NCI-H82 treated with DMSO at 0.1 percent for 48 hours (cell line): ENCODE results near the gene POMT2.

Source experiments
- DNase-seq: peaks from one replicate; lab custom pipeline; 2025; ENCODE audit not compliant: unreplicated experiment; lab: John Stamatoyannopoulos, UW

Gene POMT2

DNA sequence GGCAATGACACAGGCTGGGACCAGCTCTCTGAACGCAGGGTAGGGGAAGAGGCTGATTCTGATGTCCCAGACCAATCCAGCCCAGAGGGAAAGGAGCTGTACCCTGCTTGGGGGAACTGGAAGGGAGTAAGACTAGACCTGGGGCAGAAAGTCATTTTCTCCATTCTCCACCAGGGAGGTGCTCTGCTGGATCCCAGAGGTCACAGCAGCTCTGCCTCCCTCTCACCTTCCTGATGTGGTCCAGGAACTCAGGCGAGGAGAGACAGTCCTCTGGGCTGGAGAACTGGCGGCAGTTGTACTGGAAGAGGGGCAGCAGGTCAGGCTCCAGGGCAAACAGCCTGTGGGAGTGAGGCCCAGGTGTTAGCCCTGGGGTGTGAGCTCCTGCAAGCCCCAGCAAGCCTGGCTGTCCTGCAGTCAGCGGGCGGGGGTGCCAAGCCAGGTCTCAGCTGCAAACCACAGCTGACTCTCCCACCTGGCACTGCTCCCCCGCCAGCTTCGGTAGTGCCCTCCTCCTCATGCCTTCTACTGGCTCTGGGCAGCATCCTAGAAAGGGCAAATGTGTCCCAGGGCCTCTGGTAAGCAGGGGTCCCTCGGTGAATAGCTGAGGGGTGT lies 51.6 kb downstream of the POMT2 start:
- no peak for DNase-seq

DNA sequence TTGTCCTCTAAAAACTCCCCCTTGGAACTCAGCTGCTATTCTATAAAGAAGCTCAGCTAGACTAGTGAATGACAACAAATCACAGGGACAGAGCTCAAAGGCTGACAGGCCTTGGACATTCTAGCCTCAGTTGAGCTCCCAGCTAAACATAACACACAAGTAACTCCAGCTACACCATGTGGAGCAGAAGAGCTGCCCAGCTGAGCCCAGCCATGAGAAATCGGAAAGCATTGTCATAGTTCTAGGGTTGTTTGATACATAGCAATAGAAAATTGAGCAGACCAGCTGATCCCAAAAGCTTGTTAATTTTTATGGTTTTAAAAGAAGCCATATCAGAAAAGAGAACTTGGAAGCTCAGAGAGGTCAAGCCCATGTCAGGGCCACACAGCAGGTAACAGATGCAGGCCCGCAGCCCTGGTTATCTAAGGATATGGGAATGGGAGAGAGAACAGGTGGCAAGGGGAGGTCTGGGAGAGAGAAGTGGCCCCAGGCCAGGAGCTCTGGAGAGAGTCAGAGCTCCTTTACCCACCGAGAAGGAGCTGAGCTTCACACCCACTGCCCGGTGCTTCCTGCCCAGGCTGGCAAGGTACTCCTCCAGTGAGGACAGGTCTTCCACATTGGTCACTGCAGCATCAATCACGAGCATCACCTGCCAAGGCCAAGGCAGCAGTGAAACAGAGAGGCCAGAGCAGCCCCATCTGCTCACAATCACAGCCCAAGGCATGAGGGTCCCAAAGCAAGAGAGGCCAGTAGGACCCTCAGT lies 52.6 kb downstream of the POMT2 start:
- no peak for DNase-seq

DNA sequence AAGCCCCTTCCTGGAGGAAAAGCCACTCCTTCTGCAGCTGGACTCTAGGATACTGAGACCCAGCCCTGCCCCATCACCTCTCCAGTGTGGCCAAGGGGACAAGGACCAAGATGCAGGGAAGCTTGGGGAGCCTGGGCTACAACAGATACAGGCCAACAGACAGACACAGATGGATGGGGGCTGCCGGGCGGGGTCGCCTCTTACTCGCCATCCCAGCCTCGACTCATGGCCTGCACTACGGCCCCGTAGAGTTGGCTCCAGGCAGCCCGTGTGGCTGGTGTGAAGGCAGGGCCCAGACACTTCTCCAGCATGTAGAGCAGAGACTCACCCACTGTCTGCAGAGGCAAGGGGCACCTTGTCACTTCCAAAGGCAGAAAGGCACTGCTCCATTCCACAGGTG lies 54.3 kb downstream of the POMT2 start:
- DNase-seq: no peak

DNA sequence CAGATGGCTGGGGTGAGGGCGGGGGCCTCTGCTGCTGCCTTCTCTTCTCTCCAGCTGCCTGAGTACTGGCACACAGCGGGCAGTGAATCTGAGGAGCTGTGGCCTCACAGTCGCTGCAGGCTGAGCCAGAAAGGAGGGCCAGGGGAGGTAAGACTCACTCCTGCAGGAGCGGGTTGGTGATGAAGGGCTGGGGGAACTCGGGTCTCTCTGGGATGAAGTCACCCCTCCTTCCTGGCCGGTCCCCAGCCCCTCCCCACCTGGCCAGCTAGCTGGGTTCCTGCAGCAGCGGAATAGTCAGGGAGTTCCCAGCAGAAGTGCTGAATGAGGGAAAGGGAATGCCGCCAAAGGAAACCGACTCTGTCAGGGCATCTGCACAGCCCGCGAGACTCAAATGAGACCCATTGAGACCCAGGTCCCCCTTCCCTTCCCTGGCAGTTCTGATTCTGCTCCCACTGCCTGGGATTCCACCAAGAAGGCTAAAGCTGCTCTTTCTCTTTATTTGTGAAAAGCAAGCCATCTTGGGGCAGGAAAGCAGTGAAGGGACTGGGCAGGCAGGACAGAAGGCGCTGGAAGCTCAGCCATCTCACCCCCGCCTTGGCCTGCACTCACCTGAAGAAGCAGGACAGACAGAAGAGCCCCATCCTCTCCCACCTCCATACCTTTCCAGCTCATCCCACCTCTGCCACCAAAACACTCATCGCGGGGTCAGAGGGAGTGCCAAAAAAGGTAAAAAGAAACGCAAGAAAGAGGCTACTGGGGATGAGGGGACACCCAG lies 54.9 kb downstream of the POMT2 start:
- DNase-seq: no peak

DNA sequence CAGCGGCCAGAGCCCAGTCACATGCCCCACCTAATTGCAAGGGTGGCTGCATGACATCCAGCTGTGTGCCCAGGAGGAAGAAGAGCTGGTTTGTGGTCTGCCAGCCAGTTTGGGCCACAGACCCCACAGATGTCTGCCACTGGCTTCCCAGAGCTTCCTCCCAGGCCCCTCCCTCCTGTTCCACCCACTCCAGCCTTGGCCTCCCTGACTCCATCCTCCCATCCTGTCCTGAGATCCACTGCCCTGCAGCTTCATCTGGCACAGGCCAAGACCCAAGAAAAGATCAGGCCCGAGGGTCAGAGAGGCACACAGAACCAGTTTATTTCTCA lies 55.5 kb downstream of the POMT2 start:
- DNase-seq: no peak

DNA sequence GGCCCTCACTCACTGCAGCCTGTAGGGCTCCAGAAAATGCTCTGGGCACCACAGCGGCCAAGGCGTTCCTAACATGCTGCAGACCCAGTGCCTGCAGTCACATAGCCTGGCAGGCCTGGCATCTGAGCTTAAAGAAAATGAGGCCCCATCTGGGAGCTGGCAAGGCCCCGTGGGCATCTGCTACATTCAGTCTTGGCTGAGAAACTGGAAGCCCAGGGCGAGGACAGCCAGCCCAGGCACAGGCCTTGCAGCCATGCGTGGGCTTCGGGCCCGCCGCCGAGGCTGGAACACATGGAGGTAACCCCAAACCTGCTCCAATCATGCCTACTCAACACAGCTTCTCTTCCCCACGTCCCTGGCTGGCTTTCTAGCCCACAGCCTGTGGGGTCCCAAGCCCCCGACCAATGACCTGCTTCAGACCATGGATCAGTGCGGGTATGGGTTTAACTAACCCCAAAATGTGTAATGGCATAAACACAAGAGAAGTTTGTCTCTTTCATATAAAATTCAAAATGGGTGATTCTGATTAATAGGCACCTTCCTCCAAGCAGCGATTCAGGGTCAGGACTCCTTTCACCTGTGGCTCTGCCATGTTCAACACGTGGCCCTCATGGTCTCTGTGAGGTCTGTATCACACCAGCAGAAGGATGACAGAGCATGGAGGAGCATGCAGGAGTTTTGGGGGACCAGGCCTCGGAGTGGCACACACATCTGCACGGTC lies 56.1 kb downstream of the POMT2 start:
- no peak for DNase-seq

DNA sequence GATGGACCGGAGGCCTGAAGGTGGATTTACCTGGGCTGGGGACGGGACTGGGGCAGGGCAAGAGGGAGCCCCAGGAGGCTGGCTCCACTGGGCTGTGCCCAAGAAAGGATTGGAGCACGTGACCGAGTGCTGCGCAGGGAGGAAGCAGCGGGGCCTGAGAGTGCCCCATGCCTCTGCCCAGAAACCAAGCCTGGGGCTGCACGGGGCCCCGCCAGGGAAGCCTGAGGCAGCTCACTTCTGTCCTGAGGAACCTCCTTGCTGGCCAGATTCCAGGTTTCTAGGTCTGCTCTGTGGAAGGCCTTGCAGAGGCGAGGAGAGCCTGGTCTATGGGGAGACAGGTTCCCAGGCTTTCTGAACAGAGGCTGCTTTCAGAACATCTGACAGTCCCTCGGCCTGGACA lies 60.1 kb downstream of the POMT2 start:
- no peak for DNase-seq

DNA sequence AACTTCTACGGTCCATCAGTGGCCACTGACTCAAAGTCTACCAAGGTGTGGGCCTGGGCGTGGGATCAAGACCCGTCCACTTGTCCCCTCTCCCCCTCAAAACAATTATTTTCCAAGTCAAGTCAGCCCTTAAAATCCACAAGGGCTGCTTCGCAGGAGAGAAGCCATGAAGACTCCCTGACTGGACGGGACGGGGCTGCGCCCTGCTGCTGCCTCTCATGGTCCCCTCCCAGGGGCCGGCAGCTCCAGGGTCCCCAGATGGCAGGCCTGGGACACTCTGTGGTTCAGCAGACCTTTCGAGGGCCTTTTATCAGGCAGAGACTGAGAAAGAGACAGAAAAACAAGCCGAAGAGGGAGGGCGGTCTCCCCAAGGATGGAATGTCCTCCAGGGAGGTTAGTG lies 60.5 kb downstream of the POMT2 start:
- DNase-seq: no peak

DNA sequence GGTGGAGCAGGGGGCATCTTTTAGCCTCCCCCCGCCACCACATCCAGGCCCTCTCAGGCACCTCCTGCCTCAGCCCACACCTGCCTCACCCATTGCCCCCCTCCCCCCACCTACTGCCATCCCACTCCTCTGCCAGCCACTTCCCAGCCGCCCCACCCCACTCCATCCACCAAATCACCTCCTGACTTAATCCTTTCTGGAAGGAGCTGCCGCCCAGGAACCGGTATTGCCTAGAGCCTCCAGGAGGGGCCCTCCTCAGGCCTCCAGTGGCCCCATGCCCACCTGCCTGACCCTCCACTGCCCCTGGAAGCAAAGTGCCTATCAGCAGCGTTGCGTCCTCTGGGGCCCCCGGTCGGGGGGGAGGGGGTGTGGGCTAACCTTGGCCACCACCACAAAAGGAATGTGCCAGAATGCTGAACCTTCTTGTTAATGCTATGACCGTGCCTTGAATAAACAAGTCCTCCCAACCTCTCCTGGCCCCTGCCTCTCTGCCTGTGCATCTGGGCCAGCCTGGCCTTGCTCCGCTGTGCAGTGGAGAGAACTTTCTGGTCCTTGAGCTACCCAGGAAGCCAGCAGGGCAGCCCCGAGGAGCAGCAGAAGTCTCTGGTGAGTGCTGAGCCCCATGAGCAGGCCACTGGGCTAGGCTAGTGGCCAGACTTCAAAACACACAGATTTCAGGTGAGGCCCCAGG lies 61.5 kb downstream of the POMT2 start:
- DNase-seq: no peak

DNA sequence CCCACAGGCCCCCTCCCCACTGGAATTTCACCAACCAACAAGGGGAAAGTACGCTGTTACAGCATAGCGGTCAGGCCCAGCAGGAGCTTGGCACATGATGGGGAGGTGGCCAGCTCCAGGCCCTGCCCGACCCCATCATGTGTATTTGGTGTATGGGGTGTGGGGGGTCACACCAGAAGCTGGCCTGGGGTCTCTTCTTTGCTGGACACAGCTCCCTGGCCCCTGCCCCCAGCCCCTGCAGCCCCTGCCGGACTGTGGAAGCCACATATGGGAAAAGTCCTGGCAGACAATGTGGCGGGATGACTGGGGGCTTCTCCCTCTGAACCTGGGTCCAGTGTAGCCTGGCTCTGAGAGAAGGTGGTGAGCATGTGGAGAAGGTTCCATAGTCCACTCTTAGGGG lies 62.1 kb downstream of the POMT2 start:
- DNase-seq: no peak

DNA sequence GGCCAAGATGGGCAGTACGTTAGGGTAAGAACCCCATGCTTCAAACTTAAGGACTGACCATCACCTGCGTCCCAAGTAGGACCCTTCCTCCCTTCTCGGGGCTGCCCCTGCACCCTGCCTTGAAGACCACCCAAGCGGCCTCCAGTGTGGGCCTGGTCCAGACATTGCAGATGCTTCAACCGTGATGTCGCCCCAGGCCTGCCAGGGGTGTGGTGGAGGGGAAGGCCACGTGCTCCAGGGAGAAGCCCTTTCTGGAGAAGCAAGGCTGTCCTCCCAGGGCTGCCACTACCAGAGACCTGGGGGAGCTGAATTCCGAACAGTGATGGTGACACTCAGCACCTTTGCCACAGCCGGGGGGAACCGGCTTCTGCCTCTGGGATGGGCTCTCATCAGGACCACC lies 63.0 kb downstream of the POMT2 start:
- DNase-seq: no peak

DNA sequence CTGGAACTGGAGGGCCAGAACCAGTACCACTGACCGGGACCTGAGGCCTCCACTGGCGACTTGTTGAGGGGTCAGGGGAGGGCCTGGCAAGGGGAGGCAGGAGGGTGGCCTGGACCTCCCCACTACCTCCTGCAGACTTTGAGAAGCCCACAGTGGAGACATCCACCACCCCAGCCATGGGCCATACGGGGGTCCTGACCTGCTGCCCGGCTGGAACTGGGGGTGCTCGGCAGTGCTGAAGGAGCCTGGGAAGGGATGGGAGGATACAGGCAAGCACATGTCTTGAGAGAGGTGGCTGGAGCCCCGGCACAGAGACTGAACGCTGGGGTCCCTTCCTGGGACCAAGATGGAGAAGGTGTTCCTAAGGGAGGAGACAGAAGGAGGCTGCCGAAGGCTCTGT lies 64.0 kb downstream of the POMT2 start:
- no peak for DNase-seq

DNA sequence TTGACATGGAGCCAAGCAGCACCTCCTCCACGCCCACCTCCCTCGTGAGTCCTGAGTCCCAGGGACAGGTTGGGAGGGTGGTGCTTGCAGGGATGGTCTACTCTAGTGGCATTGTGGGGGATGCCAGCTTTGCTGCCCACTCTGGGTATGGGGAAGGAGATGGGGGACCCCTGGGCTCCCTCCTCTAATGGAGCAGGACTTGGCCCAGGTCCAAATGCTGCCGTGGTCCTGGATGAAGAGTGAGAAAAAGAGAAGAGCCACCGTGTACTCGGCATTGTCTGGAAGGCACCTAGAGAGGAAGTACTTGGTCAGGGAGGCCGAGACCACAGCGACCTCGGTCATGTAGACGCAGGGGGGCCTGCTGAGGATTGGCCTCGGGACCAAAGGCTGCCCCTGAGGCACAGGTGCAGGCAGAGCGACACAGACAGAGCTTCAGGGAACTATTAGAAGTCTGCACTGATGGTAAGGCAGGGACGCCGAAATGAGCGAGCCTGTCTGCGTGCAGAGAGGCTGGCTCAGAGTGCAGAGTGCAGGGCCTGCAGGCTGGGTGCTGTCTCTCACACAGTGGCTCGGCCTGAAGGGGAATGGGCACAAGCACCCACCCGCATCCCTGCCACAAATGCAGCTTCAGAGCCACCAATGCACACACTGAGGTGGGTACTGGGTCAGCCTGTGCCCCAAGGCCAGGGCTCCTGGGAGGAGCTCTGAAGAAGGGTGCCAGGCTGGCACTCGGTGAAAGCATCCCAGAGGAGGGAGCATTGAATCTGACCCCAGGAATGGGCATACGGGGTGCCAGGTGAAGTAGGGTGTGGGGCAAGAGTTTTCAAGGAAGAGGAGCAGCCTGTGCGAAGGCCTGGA lies 67.1 kb downstream of the POMT2 start:
- no peak for DNase-seq

DNA sequence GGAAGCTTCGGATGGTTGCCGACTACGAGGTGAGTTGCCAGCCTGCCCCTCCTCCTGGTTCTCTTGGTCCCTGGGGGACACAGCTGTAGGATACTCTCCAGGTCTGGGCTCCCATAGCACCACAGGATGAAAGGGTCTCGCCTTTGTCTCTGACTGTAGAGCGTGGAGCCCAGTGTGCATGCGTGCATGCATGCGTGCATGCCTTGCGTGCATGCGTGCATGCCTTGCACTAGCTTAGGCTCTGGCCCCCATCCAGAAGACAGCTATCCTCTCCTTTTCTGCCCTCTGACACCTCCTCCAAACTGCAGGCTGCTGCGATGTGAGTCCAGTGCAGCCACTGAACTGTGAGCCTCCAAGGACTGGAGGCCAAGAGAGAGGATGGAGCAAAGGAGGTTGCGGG lies 68.8 kb downstream of the POMT2 start:
- no peak for DNase-seq

DNA sequence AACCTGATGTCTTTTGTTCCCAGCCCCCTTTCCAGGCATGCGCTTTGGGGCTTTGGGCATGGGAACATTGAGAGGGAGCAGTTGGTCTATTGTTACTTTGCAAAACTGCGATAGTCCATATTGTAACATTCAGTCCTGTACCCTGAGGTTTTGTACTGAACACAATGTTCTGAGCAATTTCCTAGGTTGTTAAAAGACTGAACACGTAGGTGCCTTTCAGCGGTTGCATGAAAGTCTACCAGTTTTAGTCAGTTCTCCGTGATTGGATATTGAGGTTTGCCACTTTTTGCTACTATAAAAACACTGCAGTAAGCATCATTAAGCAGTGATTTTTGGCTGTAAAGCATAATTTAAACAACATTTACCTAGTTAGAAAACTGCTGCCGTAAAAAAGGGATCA lies 69.8 kb downstream of the POMT2 start:
- DNase-seq: no peak

DNA sequence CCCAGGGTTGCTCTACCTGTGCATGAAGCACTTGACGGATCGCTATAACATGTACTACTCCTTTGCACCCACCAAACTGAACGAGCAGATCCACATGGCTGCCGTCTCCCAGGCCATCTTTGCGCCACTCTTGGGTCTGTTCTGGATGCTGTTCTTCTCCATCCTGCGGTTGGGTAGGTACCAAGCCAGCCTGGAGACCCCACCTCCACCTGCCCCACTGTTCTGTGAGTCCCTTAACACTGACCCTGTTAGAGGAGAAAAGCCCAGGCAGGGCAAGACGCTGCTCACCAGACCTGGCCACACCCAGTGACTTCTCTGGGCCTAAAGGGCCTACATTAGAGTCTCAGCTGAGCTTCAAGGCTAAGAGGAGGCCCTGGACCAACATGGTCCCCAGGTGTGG lies 71.4 kb downstream of the POMT2 start:
- no peak for DNase-seq

DNA sequence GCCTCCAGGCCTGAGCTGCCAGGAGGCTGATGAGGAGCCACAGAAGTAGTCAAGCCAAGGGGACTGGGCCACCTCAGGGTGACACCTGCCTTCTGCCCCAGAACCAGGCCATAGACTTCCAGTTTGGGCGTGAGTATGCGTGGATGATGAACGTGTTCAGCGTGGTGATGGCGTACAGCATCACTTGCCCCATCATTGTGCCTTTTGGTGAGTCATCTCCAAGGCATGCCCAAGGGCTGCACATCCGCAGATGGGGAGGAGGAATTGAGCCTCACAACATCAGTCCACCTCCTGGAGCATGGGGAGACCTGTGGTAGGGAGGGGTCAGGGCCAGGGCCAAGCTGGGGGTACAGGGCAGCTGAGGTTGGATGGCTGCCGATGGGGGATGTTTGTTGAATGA lies 72.0 kb downstream of the POMT2 start:
- no peak for DNase-seq

DNA sequence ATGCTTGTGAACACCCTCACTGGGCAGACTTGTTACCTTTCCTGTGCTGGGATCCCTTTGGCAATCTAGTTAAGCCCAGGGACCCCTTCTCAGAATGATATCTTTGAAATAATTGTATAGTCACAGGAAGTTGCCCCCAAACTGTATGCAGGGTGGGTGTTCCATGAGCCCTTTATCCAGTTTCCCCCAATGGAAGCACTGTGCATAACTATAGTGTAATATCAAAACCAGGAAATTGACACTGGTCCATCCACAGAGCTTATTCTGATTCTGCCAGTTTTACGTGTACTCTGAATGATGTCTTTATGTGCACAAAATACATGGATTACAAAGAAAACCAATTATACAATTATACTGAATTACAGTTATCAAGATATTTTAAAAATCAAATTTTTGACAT lies 73.9 kb downstream of the POMT2 start:
- no peak for DNase-seq

DNA sequence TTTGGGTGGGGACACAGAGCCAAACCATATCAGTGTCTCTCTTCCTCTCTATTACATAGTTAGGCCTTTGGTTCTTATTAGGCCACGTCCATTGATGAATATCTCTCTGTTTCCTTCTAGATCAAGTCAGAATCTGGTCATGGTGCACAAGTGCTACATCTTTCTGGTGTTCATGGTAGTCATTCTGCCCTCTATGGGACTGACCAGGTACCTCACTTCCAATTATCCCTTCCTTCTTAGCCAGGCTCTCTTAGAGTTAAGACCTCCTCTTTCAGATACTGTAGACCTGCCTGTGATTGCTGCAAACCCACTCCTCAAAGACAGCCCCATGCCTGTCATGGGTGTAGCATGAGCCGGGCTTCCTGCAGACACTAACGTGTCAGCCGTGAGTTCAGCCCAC lies 74.9 kb downstream of the POMT2 start:
- DNase-seq: no peak

DNA sequence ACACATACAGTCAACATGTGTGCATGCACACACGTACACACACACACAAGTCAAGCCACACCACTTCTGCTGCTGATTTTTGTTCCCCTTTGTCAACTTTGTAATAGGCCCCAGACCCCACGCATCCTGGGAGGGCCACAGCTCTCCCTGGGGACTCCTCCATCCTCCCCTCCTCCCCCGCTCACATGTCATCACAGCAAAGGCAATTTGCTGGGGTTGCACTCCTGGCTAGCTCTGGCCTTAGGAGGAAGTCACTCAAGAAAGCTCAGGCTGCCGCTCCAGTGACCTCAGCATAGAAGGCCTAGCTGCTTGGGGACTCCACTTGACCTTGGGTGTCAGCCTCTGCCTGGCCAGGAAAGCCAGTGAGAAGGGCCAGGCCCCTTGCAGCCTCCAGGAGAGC lies 76.8 kb downstream of the POMT2 start:
- DNase-seq: no peak
